Natural killer cell (primary cell): ENCODE measurements around the gene SLC25A24. TPM values are rescaled to one million over a fixed set of nuclear protein-coding genes. Genes with fewer than 3 reads are reported as not detected.
"Not testable (repeated sequence)": the region's sequence is repeated elsewhere in the genome, so short reads cannot be mapped to it uniquely, and the experiment has no call there.

Experiments used
- ATAC-seq, 3 donors: fragments of 150-1000 bp in 2 of 3; fragments of 200-7000 bp in 1 of 3; cut with Tn5 transposase; 1 replicate in 1 of 3; 2 replicates in 2 of 3; pipeline ENCODE4 v1.10.0; 2021; ENCODE audit warnings: mild to moderate bottlenecking in 2 of 3, moderate library complexity in 2 of 3
- DNase-seq, 2 donors: peaks; one replicate each; pipeline versions ENCODE4 v3.0.0 to v3.0.0-alpha.2; 2013 to 2021; ENCODE audit warnings: mixed read lengths in 1 of 2
- H3K27ac ChIP-seq: one replicate; pipeline ENCODE4 v1.5.1; 2013; ENCODE audit warnings: mild to moderate bottlenecking, low read length
- H3K27me3 ChIP-seq: one replicate; pipeline ENCODE4 v1.6.1; 2013; ENCODE audit warnings: low read length; ENCODE audit not compliant: control insufficient read depth, insufficient read depth
- H3K36me3 ChIP-seq: one replicate; pipeline ENCODE4 v1.6.1; 2013; ENCODE audit warnings: low read length; ENCODE audit not compliant: control insufficient read depth, insufficient read depth
- H3K4me1 ChIP-seq: one replicate; pipeline ENCODE4 v1.6.1; 2013; ENCODE audit warnings: low read length; ENCODE audit not compliant: control insufficient read depth, insufficient read depth
- H3K4me3 ChIP-seq: one replicate; pipeline ENCODE4 v1.5.1; 2013; ENCODE audit warnings: low read length
- H3K9me3 ChIP-seq: one replicate; pipeline ENCODE4 v1.6.1; 2013; ENCODE audit warnings: low read length; ENCODE audit not compliant: control insufficient read depth, insufficient read depth
- H3K27ac Mint-ChIP-seq, 2 donors: one replicate each; pipeline ENCODE4 v1.8.0; 2022; ENCODE audit warnings: mild to moderate bottlenecking in 2 of 2, mixed read lengths in 2 of 2, moderate library complexity in 1 of 2
- H3K27me3 Mint-ChIP-seq, 2 donors: one replicate each; pipeline ENCODE4 v1.8.0; 2022; ENCODE audit warnings: low read depth in 2 of 2, mixed read lengths in 2 of 2
- H3K36me3 Mint-ChIP-seq: one replicate; pipeline ENCODE4 v1.8.0; 2022; ENCODE audit warnings: mixed read lengths
- H3K4me1 Mint-ChIP-seq, 2 donors: one replicate each; pipeline ENCODE4 v1.8.0; 2022; ENCODE audit warnings: mixed read lengths in 2 of 2
- H3K4me3 Mint-ChIP-seq: one replicate; pipeline ENCODE4 v1.8.0; 2022; ENCODE audit warnings: mild to moderate bottlenecking, moderate library complexity, mixed read lengths
- H3K9me3 Mint-ChIP-seq, 2 donors: one replicate each; pipeline ENCODE4 v1.8.0; 2022; ENCODE audit warnings: mixed read lengths in 2 of 2
- WGBS: methylation state at CpG from one replicate; pipeline ENCODE4 v1.1.7; 2013; ENCODE audit warnings: missing lambda C conversion rate; ENCODE audit not compliant: insufficient coverage; 5-methylcytosine and 5-hydroxymethylcytosine counted together
- intact Hi-C: fragments of 100-400 bp; cut with micrococcal nuclease; formaldehyde crosslinking; loops from one replicate; pipeline ENCODE4 v1.14.2; 2022
- total RNA-seq, 4 donors: library from RNA; stranded (reverse); fragments of 120-200 nt in 1 of 4; gene quantifications; one replicate each; pipeline versions ENCODE4 v1.2.3 to v1.2.4, GENCODE V29; 2013 to 2022

The SLC25A24 gene
- total RNA-seq, 3 donors from 2014 or later (not counting 1 experiment from before 2014, with no cell fraction given) = 7.6 to 11.5 (median 11.3) TPM

DNA sequence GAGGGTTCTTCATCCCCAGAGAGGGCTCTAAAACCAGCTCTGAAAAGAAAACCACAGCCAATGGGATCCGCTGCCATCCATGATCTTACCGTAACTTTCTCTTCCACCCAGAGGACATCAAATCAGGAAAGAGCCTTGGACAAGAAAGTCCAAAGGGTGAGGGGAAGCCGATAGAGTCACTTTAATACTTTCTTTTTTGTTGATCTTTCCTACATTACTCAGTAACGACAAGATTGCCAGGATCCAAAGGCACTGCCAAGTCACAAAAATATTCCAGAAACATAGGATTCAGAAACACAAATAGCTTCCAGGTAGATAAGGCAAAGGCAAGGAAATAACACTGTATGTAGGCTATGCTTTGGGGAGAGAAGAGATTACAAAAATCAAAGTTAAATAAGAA is 26.7 kb upstream of the SLC25A24 start:
- H3K9me3 ChIP-seq, H3K4me3 ChIP-seq, H3K4me3 Mint-ChIP-seq, ATAC-seq, DNase-seq, H3K27ac ChIP-seq, H3K9me3 Mint-ChIP-seq, intact Hi-C loops, H3K27me3 Mint-ChIP-seq, H3K36me3 Mint-ChIP-seq, H3K27ac Mint-ChIP-seq, H3K27me3 ChIP-seq, H3K4me1 ChIP-seq, H3K4me1 Mint-ChIP-seq, H3K36me3 ChIP-seq: not testable (repeated sequence)
- 100% methylated on average over 1 of the region's 4 CpGs for WGBS

DNA sequence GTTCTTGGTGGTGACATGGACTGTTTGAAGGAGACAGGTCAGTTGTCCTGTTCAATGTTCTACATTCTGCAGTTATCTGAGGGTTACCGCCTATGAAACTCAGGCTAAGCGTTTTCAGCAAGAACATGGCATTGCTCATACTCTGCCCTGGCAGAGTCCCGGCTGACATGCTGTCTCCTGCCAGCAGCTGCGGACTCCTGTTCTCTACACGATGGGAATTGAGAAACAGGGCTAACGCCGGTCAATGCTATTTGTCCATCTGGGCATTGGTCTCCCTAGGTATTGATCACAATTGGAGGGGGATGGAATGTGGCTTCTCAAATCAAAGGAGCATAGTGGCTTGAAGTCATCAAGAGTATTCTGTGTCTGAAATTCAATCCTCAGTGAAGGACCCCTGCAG is 23.1 kb upstream of the SLC25A24 start:
- 97% methylated on average over 7 of the region's 7 CpGs for WGBS
- H3K4me3 ChIP-seq, DNase-seq, H3K27me3 Mint-ChIP-seq, H3K27ac ChIP-seq, H3K4me1 ChIP-seq, ATAC-seq, H3K27me3 ChIP-seq, H3K4me1 Mint-ChIP-seq, H3K9me3 ChIP-seq, H3K4me3 Mint-ChIP-seq, intact Hi-C loops, H3K36me3 Mint-ChIP-seq, H3K27ac Mint-ChIP-seq, H3K36me3 ChIP-seq, H3K9me3 Mint-ChIP-seq: not testable (repeated sequence)

DNA sequence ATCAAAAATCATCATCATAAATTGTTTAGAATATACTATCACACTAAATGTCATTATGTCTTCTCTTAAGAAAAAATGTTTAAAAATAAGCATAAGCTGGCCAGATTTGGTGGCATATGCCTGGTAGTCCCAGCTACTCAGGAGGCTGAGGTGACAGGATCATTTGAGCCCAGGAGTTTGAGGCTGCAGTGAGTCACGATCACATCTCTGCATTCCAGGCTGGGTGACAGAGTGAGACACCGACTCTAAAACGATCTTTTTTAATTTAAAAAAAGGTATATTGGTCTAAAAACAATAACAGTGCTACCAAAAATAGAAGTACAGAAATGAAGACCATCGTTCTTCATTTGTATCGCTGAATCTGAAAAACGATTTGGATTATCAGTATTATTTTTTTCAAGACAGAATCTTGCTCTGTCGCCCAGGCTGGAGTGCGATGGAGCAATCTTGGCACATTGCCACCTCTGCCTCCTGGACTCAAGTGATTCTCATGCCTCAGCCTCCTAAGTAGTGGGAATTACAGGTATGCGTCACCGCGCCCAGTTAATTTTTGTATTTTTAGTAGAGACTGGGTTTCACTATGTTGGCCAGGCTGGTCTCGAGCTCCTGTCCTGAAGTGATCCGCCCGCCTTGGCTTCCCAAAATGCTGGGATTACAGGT is 17.5 kb upstream of the SLC25A24 start:
- intact Hi-C loops = not testable (repeated sequence)

DNA sequence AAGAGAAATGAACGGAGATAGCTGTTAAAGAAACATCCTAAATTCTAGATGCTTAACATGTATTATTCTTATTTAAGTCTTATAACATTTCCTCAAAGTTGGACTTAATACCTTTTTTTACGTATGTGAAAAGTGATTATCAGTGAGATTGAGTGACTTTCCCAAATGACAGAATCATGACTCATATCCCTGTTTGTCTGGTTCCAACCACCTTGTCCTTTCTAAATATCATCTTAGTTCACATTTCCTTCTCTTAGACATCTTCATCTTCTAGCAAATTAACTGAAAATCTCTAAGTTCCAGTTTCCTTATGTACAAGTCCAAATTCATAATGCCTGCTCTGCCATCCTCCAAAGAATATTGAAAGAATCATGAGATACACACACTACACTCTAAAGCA is 16.9 kb upstream of the SLC25A24 start:
- H3K9me3 Mint-ChIP-seq, DNase-seq, H3K4me3 ChIP-seq, H3K27me3 ChIP-seq, H3K4me1 ChIP-seq, H3K36me3 ChIP-seq, H3K9me3 ChIP-seq, H3K4me3 Mint-ChIP-seq, H3K36me3 Mint-ChIP-seq, H3K27ac Mint-ChIP-seq, H3K27ac ChIP-seq, ATAC-seq, intact Hi-C loops, H3K4me1 Mint-ChIP-seq: not testable (repeated sequence)
- no CpG with 5 or more reads among the region's 2 CpGs for WGBS
- peaks cover 9 to 11% of the 10 kb centered on the region in 2 donors for H3K27me3 Mint-ChIP-seq

More for the DNA sequence above, 17.5 kb upstream of the SLC25A24 start:
- not testable (repeated sequence) for H3K36me3 Mint-ChIP-seq, H3K4me1 Mint-ChIP-seq, ATAC-seq, H3K36me3 ChIP-seq, H3K27me3 ChIP-seq, H3K4me1 ChIP-seq, H3K9me3 ChIP-seq, H3K4me3 ChIP-seq, H3K9me3 Mint-ChIP-seq, H3K4me3 Mint-ChIP-seq, H3K27ac Mint-ChIP-seq, DNase-seq, H3K27me3 Mint-ChIP-seq, H3K27ac ChIP-seq
- 91% methylated on average over 6 of the region's 14 CpGs for WGBS

- H3K4me3 ChIP-seq, H3K9me3 Mint-ChIP-seq, intact Hi-C loops, H3K9me3 ChIP-seq, H3K27ac ChIP-seq, H3K27ac Mint-ChIP-seq, H3K4me1 Mint-ChIP-seq, H3K27me3 ChIP-seq, H3K4me1 ChIP-seq, ATAC-seq, H3K36me3 ChIP-seq, H3K4me3 Mint-ChIP-seq, H3K36me3 Mint-ChIP-seq, DNase-seq: not testable (repeated sequence)
- peaks cover 13 to 16% of the 10 kb centered on the region in 2 donors for H3K27me3 Mint-ChIP-seq
- WGBS = no CpG with 5 or more reads among the region's 6 CpGs
Observed at GRCh38 chr1:108216028-108216890, 16.1 kb upstream of the SLC25A24 start.
